Stomach (tissue), 4 donors: ENCODE results near the gene GOLGA8B.

Experiments
- EP300 ChIP-seq: sonication (generic); formaldehyde crosslinking; IDR thresholded peaks from one replicate; pipeline ENCODE4 v1.6.1; 2017; ENCODE audit warnings: antibody characterized with exemption
- POLR2A ChIP-seq, 4 donors: fragments of 450-650 bp; IDR thresholded peaks; one replicate each; pipeline ENCODE4 v1.6.1; 2016; ENCODE audit warnings: antibody characterized with exemption in 4 of 4, control low read depth in 2 of 4, mild to moderate bottlenecking in 1 of 4, moderate library complexity in 1 of 4
- TF ChIP-seq, protein P1 (sequence below), 7 experiments: fragments of 450-650 bp in 4 of 7; fragments of 200-600 bp in 3 of 7; sonication (generic) in 3 of 7; IDR thresholded peaks; one replicate each; pipeline ENCODE4 v1.5.1; 2016 to 2019; ENCODE audit warnings: antibody characterized with exemption in 7 of 7, control low read depth in 2 of 7, mild to moderate bottlenecking in 1 of 7

DNA sequence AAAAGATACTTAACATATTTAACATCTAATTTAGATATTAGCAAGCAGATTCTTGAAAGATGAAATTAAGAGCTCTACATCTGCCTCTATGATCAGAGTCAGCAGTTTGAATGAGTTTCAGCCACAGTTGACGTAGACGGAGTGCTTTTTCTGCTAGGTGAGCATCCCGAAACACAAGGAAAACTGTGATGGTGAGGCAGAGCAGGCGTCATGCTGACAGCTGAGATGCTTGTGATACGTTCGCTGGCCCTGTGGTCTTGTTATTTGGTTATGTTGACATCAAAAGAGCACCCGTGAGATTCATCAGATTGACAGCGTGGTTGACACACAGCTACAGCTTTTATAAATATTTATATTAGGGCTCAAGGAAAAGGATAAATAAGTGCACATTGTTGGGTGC lies 19.6 kb upstream of the GOLGA8B start:
- TF ChIP-seq POLR2A (IDR thresholded peaks at IDR 0.05) (no peak), EP300 (no peak)
- TF ChIP-seq, protein P1, sequence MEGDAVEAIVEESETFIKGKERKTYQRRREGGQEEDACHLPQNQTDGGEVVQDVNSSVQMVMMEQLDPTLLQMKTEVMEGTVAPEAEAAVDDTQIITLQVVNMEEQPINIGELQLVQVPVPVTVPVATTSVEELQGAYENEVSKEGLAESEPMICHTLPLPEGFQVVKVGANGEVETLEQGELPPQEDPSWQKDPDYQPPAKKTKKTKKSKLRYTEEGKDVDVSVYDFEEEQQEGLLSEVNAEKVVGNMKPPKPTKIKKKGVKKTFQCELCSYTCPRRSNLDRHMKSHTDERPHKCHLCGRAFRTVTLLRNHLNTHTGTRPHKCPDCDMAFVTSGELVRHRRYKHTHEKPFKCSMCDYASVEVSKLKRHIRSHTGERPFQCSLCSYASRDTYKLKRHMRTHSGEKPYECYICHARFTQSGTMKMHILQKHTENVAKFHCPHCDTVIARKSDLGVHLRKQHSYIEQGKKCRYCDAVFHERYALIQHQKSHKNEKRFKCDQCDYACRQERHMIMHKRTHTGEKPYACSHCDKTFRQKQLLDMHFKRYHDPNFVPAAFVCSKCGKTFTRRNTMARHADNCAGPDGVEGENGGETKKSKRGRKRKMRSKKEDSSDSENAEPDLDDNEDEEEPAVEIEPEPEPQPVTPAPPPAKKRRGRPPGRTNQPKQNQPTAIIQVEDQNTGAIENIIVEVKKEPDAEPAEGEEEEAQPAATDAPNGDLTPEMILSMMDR (IDR thresholded peaks at IDR 0.05), result no peak
